Activated T-cell treated with anti-CD3 and anti-CD28 coated beads for 1 hour (primary cell): ENCODE results near the gene KATNAL2.
"Not testable (repeated sequence)": the region's sequence is repeated elsewhere in the genome, so short reads cannot be mapped to it uniquely, and the experiment has no call there.

Source experiments
- DNase-seq: peaks from one replicate; pipeline ENCODE4 v3.0.0-alpha.2; 2020; ENCODE audit warnings: low read depth

Gene KATNAL2

DNA sequence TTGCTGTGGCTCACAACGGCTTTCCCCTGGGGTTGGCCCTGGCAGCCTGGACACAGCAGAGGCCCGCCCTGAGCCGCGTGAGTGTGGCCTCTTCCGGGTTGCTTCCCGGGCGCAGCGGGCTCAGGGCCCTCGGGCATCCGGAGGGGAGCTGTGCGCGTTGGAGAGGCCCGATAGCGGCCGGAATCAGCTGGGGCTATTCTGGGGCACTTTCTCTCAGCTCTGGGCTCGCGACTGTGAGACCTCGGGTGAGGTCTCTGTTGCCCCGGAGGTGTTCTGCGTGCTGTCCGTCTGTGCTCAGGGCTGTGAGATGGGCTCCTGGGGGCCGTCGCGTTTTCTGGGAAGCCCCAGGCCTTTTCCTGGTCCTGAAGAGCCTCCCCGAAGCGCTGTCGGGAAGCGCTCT is 117.2 kb downstream of the KATNAL2 start:
- not testable (repeated sequence) for DNase-seq

DNA sequence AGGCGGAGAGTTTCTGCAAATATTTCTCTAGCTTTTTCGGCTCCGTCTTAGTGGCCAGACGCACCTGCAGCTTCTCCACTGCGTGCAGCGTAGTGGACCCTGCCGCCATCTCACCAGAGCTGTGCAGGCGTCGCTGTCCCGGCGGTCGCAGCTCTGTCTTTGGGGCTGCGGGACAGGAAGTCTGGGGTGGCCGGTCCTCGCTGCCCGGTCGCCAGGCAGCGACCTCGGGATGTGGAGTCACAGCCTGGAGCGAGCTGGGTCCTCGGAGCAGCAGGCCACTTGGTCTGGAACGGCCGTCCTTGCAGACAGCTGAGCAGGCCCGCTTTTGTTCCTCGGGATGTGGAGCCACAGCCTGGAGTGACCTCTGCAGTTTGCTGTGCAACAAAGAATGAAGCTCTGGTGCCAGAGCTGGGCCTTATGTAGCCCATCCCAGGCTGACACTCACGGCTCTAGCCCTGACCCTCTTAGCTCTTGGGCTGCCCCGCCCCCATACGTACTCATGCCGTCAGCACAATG is 117.8 kb downstream of the KATNAL2 start, which contains the start of gene ELOA2:
TSS of gene ELOA2 (minus strand) at position 466 of the 516 bp plus-strand sequence. CDS start at position 109, 357 bp downstream.
- no peak for DNase-seq

DNA sequence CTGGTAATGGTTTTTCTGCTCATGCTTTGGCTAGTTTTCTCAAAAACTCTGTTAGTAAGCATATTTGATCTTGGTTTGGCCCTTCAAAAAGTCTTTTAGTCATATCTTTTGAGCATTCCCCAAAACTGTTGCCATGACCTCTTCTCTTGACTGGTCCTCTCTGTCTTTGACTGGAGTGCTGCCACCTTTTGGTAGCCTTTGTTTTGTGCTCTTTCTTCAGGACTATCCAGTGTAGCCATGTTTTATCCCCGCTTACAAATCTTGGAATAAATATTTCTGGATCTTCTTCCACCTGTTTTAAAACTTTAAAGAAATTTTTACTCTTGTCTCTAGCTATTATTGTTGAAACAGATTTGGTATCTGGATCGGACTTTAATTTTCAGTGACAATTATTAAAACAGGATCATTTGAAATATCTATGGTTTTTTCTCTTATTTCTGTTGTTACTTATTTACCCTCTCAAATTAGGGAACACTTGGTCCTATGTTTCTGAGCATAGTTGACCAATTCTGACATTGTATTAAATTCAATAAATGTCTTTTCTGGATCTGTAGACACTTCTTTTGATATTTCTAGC is 119.0 kb downstream of the KATNAL2 start:
- DNase-seq = no peak

DNA sequence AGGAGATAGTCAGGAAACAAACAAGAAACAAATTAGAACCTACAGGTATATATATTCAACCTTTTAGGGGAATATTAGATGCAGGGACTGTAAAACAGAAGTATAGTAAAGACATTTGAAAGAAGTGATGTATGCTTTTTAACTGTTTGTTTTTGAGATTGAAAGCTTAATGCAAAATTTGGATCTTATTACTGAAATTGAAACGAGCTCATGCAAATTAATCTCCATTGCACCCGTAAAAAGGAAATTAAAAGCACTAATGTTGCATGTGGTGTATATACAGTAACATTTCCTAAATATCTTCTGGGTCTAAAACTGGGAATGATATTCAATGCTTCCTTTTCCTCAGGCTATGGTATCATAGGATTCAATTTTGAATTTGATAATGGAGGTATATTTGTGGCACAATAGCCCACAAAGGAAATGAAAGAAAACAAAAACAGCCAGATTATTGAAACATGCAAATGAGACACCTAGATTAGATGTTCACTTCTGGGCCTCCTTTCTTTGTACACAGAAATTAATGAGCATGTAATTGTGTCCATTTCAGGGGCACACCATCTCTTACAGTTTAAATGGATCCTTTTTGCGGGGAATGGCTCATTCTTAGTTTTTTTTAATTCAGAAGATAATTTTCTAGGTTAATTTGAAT is 119.7 kb downstream of the KATNAL2 start:
- DNase-seq = no peak

DNA sequence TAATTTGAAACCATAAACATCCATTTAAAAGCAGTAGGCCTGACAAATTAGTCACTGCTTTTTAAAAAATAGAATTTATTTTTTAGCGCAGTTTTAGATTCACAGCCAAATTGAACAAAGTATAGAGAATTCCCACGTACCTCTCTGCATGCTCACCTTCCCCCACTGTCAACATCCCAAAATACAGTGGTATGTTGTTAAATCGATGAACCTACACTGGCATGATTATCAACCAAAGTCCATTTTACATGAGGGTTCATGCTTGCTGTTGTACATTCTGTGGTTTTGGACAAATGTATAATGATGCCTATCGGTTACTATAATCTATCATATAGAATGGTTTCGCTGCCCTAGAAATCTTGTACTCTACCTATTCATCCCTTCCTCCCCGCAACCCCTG is 123.6 kb downstream of the KATNAL2 start:
- DNase-seq = no peak

DNA sequence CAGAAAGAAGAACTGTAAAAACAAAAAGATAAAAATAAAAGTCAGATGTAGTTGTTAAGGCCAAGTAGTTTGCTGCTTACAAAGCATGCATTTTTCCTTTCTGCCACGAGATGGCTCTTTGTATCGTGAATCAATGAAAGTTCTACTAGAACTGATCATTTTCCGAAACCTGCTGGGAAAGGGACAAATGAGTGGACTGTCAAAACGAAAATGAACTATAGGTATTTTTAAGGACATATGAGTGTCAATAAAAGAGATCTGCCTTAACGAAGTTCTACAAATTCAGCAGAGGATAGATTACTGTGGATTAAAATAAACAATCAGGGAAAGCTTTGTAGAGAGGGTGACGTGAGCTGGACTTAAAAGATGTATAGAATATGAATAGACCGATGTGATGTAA is 133.1 kb downstream of the KATNAL2 start:
- no peak for DNase-seq

DNA sequence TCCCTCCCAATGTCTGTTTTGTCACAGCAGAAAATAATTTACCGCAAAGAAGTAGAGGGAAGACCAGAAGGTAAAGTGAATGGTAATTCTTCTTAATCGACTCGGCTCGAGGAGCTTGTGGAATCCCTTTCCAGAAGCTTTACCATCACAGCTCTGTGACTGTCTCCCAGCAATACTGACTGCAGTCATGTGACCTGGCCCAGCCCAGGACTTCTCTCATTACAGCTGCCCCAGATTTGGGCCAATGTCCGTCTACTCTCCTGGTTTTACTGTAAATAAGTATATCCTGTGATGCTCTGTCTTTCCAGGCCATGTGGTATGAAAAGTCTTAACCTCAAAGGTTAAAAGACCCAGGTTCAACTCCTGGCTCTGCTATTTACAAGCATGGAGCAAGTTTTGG is 137.0 kb downstream of the KATNAL2 start:
- no peak for DNase-seq

DNA sequence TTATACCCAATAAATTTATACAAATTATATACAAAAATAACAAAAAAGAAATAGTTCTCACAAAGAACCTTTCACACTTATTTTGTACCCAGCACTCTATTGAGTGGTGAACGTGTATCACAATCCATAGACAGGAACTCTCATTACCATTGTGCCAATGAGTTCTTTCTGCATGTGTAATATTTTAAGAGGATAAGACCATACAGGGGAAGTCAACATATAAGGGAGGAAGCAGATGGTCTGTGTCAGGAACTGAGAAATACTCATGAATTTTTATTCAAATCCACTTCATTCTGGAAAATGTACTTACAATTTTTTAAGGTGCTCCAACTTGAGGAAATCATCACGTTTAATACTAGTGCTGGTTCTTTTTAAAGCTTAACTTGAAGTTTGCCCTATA is 145.1 kb downstream of the KATNAL2 start:
- DNase-seq = no peak

DNA sequence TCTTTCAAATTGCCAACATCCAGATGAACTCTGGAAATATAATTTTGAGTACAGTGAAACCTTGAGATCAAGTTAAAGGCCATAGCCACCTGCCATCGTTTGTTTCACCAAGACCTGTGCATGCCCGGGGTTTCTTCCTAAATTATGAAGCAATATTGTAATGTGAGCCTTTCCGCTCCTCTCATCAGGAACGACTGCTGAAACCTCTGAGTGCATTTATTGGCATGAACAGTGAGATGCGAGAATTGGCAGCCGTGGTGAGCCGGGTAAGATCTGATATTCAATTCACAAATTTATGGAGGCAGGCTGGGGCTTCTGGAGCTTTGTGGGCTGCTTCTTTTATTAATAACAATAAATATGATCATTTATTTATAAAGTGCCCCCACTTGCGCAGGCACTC is 145.7 kb downstream of the KATNAL2 start:
- DNase-seq = no peak

DNA sequence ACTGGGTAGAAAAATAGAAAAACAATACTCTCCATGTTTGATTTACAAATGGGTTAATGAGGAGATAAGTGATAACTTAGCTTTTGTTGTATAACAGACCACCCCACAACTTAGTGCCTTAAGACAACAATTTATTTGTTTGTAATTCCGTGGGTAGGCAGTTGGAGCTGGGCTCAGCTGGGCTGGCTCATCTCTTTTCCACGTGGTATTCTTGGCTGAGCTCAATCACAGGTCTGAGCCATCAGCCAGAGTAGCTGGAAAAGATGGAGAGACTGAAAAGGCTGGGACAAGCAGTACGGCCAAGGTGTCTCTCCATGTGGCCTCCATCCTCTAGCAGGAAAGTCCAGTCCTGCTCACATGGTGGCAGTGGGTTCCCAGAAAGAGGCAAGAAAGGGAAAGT is 150.2 kb downstream of the KATNAL2 start:
- DNase-seq = no peak

DNA sequence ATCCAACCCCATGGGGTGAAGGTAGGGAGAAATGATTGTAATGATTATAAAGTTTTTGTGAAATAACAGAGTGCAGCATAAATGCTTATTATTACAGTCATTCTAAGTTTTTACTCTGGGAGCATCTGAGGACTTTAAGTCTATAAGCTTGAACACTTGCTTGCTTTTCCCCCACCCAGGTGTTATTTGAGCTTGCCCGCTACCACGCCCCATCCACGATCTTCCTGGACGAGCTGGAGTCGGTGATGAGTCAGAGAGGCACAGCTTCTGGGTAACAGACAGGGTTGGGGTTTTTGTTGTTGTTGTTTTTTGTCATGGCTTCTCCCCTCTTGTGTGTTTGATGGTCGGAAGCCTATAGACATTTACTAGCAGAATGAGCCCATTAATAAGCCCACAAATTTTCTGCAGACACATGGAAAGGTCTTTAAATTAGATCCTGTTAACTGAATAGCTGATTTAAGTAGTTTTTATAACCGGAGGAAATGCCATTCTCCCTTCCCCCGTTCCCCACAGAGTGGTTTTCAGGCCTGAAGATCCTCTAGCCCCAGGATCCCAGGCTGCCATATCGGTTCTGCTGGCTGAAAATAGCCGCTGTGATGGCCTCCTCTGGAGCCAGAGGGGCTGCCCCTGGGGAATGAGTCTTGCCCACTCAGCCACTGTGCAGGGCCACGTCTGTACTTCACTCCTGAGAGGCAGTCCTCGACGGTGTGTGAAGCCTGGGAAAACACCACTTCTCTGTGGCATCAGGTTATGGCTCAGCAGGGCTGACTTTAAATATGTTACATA is 157.9 kb downstream of the KATNAL2 start:
- no peak for DNase-seq

DNA sequence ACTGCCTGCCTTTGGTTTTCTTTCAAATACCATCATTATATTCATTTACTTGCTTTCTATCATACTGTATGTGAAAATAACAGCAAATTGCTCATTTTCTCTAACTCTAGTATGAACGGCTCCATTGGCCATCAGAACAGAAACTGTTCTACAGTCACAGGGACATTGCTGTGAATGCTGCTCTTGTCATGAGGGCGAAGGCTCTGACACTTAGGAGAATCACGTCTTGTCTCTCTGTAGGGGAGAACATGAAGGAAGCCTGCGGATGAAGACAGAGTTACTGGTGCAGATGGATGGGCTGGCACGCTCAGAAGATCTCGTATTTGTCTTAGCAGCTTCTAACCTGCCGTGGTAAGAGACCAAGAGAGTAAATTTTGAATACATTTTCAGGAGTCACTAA is 159.7 kb downstream of the KATNAL2 start:
- DNase-seq = no peak

DNA sequence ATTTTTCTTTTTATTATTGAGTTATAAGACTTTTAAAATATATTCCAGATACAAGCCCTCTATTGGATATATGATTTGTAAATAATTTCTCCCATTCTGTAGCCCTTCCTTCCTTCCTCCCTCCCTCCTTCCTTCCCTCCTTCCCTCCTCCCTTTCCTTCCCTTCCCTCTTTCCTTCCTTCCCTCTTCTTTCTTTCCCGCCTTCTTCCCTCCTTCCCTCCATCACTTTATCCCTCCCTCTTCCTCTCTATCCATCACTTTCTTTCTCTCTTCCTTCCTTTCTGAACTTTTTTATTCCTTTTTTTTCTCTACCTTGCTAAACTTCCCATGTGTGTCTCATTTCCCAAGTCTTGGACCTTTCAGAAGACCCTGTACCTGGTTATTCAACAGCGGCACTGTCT is 163.5 kb downstream of the KATNAL2 start:
- no peak for DNase-seq

DNA sequence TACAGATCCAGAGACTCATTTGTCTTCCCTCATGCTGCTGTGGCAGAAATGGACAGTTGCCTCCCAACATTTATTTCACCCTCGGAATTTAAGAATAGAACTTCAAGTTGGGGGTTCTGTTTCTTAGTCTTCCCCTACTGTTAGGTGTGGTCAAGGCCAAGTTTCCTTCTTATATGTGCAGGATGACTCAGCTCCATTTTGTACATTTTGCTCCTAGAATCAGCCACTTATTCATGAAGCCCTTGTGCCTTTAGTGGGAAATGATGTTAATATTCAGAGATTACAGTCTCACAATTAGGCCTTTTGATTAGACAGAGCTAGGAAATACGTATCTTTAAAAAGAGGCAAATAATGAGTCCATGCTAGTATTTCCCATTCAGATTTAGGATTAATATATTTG is 164.2 kb downstream of the KATNAL2 start:
- no peak for DNase-seq

DNA sequence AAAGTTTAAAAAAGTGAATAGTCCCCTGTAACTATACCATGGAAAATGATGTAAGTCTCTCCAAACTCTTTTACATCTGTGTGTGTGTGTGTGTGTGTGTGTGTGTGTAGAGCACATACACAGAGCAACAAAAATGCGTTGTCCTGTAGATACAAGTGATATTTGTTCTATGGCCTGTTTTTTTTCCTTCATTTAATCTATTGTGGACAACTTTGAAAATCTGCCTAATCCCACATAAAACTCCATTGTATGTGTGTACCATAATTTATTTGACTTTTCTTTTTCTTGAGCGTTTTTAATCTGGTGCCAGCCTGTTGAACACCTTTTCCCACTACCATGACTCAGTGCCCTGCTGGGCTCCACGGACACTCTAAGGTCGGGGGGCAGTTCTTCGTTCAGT is 170.3 kb downstream of the KATNAL2 start:
- DNase-seq = no peak

DNA sequence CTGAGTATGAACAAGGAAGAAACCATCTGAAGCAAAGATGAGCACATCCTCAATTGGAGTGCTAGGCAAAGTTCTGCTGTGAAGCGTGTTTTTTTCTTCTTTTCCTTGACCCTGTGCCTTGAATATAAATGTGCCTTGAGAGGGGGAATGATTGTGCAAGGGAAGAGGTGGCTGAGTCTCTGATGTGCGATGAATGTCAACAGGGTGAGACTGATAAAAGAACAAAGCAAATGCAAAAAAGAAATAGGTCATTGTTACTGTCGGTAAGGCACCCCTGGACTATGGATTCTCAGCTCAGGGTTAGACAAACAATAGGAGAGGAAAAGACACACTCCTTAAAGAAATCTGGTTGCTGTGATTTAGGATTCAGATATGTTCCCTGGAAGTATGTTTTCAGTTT is 178.4 kb downstream of the KATNAL2 start:
- DNase-seq = no peak

DNA sequence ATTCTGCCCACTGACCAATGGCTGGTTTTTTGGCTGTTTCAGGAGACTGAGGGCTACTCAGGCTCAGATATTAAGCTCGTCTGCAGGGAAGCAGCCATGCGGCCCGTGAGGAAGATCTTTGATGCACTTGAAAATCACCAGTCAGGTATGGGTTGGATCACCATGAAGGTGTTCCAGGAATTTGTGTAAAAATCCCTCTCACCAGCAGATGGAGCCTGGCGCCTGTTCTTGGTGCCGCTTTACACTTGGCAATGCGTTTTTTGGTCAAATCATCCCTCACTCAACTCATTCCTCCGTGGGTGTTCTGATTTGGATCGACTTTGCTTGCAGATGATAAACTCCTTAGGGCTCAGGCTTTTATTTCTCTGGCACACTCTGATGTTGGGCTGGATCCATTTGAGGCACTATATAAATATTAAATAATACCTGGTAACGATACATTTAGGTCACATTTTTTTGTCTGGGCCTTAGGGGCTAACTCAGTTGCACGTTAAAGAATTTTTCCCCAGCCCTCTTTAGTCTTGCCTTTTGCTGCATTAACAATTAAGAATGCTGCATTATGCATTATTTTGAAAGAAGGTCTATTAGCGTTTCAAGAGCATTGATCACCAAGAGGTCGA is 182.9 kb downstream of the KATNAL2 start:
- DNase-seq = peak; percentile 44

DNA sequence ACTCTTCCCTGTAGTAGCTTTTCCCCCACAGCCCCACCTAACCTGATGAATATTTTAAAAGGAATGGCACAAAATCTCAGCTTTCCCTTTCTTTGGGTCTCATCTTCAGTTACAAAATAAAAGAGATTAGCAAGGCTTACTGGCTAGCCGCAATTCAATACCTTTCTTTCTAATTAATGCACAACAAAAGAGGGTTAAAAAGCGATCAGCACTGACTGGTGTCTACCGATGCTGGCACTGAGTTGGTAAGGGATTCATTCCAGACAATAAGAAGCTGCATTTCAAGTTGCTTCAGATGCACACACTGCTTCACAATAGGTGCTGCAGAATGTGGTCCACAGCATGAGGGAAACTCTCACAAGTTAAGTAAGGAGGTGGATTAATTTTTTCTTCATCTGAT is 191.0 kb downstream of the KATNAL2 start:
- DNase-seq = no peak

DNA sequence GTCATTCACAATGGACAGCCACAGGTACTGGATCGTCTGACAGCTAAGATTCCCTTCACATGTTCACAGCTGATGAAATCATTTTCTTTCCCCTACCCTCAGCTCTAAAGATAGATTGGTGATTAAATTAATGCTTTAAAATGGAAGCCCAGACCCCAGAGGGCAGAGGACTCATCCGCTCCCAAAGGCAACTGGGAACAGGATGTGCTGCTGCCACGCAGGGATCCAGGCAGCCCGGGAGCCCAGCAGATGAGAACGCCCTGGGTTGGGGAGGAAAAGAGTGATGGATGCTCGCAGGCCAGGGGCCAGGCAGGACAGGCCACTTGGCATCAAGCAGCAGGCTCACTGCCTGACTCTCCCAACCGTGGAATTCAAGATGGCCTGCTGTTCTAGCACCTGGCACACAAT is 191.6 kb downstream of the KATNAL2 start:
- DNase-seq = no peak

DNA sequence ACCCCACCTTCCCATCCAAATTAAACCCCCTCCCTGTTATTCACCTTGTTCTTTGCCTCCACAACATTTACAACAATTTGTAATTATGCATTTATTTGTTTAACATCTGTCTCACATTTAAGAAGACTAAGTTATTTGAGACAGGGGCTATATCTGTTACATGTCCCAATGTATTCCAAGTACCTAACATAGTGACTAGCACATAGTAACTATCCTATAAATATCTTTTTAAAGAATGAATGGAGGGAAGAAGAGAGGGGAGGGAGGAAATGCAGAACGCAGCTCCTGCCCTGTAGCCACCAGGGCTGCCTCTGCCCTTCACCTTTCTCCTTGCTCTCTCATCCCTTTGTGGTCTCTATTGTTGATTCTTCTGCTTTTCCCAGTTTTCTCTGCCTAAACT is 192.3 kb downstream of the KATNAL2 start:
- no peak for DNase-seq

DNA sequence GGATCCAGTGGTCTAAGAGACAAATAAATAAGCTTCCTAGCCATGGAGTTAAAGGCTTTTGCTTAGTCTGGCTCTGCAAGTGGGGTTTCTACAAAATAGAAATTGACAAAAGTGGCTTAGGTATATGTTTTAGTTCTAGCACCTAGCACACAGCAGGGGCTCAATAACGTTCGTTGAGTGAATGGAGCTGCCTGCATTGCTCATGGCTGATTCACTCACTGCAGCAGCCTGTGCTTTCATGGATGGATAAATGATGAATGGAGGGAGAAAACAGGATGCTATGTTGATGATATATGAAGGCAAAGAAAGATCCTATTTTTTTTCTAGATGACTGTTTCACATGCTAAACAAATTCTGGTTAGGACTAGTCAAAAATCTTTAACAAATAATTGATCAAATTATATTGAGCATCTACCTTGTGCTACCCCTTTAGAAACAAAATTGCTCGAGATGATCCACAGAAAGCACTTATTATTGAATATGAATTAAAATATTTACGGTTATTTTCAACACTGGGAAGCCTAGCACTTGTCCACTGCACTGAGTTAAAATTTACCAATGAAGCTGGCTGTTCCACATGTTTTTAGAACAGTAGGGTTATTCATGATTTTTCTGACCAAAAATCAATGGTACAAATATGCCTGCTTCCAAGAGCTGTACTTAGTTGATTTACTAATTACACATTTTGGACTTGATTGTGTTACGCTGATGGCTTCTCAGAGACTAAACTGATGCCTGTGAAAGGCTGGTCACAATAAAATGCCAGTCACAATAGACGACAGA is 193.3 kb downstream of the KATNAL2 start:
- DNase-seq = no peak
